GM10847 (cell line): ENCODE measurements around the gene FAM222A.

Experiments used
- POLR2A ChIP-seq: IDR thresholded peaks from 2 replicates; pipeline ENCODE4 v1.6.1; 2011; ENCODE audit not compliant: insufficient read length; ENCODE audit errors: extremely low read depth

Gene FAM222A

GRCh38 chr12:109726106-109726497, 12.5 kb downstream of the FAM222A start:
- no peak for TF ChIP-seq POLR2A

GRCh38 chr12:109726511-109727038, 12.9 kb downstream of the FAM222A start:
- no peak for TF ChIP-seq POLR2A

DNA sequence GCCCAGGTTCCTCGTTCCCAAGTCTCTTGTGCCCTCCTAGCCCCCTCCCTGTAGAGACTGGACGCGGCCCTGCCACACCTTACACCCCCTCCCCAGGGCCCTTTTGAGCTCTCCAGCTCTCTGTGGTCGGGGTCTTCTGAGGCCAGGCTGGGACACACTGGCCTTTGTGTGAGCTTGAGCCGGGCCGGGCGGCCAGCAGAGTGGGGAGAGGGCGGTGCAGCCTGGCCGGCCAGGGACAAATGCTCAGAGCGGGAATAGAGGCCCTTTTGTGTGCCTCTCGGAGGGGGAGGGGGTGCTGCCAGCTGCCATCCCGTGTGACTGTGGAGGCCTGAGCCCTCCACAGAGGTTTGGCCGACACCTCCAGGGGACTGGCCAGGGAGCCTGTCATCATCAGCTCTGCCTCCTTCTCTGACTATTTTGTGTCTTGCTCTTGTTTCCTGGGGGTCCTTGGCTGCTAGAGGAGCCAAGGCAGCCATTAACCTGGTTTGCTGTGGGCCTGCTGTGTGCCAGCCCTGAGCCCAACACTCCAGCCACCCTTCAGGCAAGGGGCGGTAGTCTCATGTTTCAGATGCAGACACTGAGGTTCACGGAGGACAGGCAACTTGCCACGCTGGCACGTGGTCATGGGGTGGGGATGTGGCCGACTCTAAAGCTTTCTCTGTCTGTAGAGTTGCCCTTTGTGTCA, 13.6 kb downstream of the FAM222A start:
- no peak for TF ChIP-seq POLR2A

DNA sequence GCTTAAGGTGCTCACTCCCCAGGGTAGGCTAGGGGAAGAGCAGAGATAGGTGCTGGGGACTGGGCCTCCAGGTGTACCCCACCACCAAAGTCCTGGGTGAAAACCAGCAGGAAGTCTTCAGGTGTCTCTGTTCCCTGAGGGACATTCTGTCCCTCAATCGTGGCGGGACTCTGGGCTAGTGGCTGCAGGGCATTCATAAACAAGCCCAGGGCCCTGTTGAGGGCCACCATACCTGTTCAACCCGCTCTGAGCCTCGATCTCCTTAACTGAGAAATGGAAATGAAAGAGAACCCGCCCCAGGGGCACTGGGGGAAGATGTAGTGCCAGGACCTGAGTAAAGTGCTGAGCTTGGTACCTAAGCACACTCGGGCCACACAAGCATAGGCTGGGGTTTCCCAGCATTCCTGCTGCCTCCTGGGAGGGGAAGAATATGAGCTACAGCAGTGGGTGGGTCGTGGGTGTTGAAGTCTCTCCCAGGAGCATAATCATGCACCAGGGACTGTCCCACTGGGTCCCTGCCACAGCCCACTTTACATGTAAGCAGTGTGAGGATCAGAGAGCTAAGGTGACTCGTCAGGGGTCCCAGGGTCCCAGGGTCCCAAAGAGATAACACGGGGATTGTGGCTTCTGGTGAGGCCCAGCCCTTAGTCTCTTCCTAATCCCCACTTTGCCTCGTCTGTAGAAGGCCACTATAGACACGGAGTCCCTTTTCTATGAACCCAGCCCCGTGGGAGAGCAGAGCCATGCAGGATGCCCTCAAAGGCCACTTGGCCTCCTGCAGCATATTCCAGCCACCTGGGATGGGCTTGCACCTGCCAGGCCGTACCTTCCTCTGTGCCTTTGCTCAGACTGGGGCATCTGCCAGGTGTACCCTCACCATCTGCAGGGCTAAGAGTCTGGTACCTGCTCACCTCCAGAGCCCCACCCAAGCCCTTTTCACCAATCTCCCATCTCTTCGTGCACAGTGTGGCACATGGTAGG, 14.4 kb downstream of the FAM222A start:
- no peak for TF ChIP-seq POLR2A

- no peak for TF ChIP-seq POLR2A
These were observed 15.3 kb downstream of the FAM222A start for GRCh38 chr12:109728921-109729320.

DNA sequence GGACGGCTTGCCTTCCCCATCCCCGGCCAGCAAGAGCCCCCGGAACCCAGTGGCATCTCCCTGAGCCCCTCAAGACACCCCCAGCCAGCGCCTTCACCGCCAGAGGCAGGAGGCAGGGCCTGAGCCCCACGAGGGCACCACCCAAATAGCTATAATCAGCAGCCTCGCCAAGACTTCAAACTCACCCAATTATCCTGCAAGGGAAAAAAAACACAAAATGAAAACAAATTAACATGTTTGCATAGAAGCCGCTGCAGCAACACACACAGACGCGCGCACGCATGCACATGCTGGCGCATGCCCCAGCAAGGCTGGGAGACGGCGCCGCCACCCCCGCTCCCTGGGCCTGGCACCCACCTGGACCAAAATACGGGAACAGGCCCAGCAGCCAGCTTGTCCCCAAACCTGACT, 15.8 kb downstream of the FAM222A start:
- TF ChIP-seq POLR2A: no peak

- TF ChIP-seq POLR2A: no peak
These were observed 16.2 kb downstream of the FAM222A start for GRCh38 chr12:109729801-109730200.

- TF ChIP-seq POLR2A: no peak
These were observed 16.9 kb downstream of the FAM222A start for GRCh38 chr12:109730306-109731145.

GRCh38 chr12:109731231-109731731, 17.7 kb downstream of the FAM222A start:
- no peak for TF ChIP-seq POLR2A

- TF ChIP-seq POLR2A: no peak
These were observed 18.2 kb downstream of the FAM222A start for GRCh38 chr12:109731806-109732205.

- TF ChIP-seq POLR2A: no peak
These were observed 19.0 kb downstream of the FAM222A start for GRCh38 chr12:109732321-109733305.

DNA sequence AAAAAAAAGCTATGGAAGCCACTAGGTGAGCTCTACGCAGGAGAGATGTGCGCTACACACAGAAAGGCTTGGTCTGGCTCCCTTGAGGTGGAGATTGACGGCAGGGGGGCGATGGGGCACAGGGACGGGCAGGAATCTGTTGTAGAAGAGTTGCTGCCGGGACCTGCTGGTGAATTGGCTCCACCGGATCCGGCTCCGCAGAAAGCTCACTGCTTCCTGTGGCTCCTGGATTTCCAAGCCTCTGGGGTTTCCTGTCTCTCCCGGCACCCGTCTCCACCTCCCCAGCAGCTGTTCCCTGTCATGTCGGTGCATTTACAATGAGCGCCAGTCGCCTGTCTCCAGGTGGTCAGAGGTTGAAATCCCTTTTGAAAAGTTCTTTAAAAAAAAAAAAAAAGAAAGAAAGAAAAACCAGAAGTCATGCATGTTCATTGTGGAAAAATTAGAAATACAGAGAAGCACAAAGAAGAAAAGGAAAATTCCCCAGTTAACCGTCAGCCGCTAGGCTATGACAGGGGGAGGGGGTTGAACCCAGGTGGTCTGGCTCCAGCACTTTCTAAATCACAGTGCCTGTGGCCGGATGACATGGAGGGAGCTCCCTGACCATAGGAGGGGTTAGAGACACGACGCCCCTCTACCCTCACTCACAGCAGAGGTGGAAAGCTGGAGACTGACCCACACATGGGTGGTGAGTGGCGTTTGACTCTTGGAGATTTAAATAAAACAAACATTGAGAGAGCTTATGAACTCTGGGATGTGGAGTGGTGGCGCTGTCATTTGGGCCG, 20.8 kb downstream of the FAM222A start:
- no peak for TF ChIP-seq POLR2A

GRCh38 chr12:109735051-109735521, 21.5 kb downstream of the FAM222A start:
- TF ChIP-seq POLR2A: no peak
